Adipocyte (in vitro differentiated cells): ENCODE measurements around the gene PHLDB1.
"Not testable (repeated sequence)": the region's sequence is repeated elsewhere in the genome, so short reads cannot be mapped to it uniquely, and the experiment has no call there.

Experiments
- DNase-seq: peaks from one replicate; pipeline ENCODE4 v3.0.0-alpha.2; 2015; ENCODE audit warnings: low read depth
- H3K27me3 ChIP-seq: replicated peaks from 2 replicates; pipeline ENCODE4 v1.7.0; 2013; ENCODE audit warnings: mild to moderate bottlenecking, low read length, moderate library complexity; ENCODE audit not compliant: control insufficient read depth, insufficient read depth
- H3K36me3 ChIP-seq: 2 replicates; pipeline ENCODE4 v1.7.0; 2013; ENCODE audit warnings: low read length, mild to moderate bottlenecking, moderate library complexity; ENCODE audit not compliant: control insufficient read depth, insufficient read depth, severe bottlenecking
- H3K4me1 ChIP-seq: 2 replicates; pipeline ENCODE4 v1.7.0; 2013; ENCODE audit warnings: mild to moderate bottlenecking, low read length, moderate library complexity; ENCODE audit not compliant: control insufficient read depth, insufficient read depth
- H3K4me3 ChIP-seq: 2 replicates; pipeline ENCODE4 v1.7.0; 2013; ENCODE audit warnings: mild to moderate bottlenecking, low read length, moderate library complexity
- H3K9ac ChIP-seq: 2 replicates; pipeline ENCODE4 v1.7.0; 2013; ENCODE audit warnings: mild to moderate bottlenecking, low read length, moderate library complexity
- H3K9me3 ChIP-seq: 2 replicates; pipeline ENCODE4 v1.7.0; 2013; ENCODE audit warnings: mild to moderate bottlenecking, low read length, moderate library complexity; ENCODE audit not compliant: control insufficient read depth

Gene PHLDB1

GRCh38 chr11:118684187-118684586 lies 76.8 kb downstream of the PHLDB1 start:
- Histone ChIP-seq H3K9ac (no peak overlapping the region), H3K36me3 (no peaks in the 10 kb centered on the region), H3K27me3 (peaks cover 12% of the 10 kb centered on the region), H3K4me1 (peaks cover 2% of the 10 kb centered on the region), H3K9me3 (no peaks in the 10 kb centered on the region), H3K4me3 (no peak overlapping the region)
- DNase-seq: no peak

- H3K27me3 ChIP-seq: peaks cover 8% of the 10 kb centered on the region
- H3K9ac ChIP-seq: no peak overlapping the region
- H3K4me1 ChIP-seq: peaks cover 15% of the 10 kb centered on the region
- H3K36me3 ChIP-seq: no peaks in the 10 kb centered on the region
- H3K9me3 ChIP-seq: no peaks in the 10 kb centered on the region
- no peak overlapping the region for H3K4me3 ChIP-seq
- no peak for DNase-seq
These were observed 80.5 kb downstream of the PHLDB1 start for GRCh38 chr11:118687906-118688305.

- not testable (repeated sequence) for H3K9ac ChIP-seq, H3K4me3 ChIP-seq, H3K27me3 ChIP-seq, DNase-seq, H3K36me3 ChIP-seq, H3K9me3 ChIP-seq
- peaks cover 17% of the 10 kb centered on the region for H3K4me1 ChIP-seq
These were observed 80.9 kb downstream of the PHLDB1 start for GRCh38 chr11:118688339-118688738.

- Histone ChIP-seq H3K9ac (no peak overlapping the region), H3K27me3 (peaks cover 8% of the 10 kb centered on the region), H3K9me3 (no peaks in the 10 kb centered on the region), H3K4me3 (no peak overlapping the region), H3K4me1 (peaks cover 17% of the 10 kb centered on the region), H3K36me3 (no peaks in the 10 kb centered on the region)
- DNase-seq: no peak
These were observed 81.6 kb downstream of the PHLDB1 start for GRCh38 chr11:118688851-118689502.

- no peak overlapping the region for H3K4me3 ChIP-seq
- H3K9me3 ChIP-seq: no peaks in the 10 kb centered on the region
- no peak for DNase-seq
- H3K36me3 ChIP-seq: no peaks in the 10 kb centered on the region
- H3K9ac ChIP-seq: no peak overlapping the region
- peaks cover 17% of the 10 kb centered on the region for H3K4me1 ChIP-seq
- H3K27me3 ChIP-seq: peaks cover 8% of the 10 kb centered on the region
These were observed 82.1 kb downstream of the PHLDB1 start for GRCh38 chr11:118689503-118689851.

- Histone ChIP-seq H3K27me3 (peaks cover 8% of the 10 kb centered on the region), H3K9me3 (no peaks in the 10 kb centered on the region), H3K9ac (peak overlapping the region; percentile 53), H3K4me3 (peak overlapping the region; percentile 60), H3K4me1 (peaks cover 17% of the 10 kb centered on the region), H3K36me3 (no peaks in the 10 kb centered on the region)
- peak; percentile 96 for DNase-seq
These were observed 82.6 kb downstream of the PHLDB1 start for GRCh38 chr11:118689852-118690552.

GRCh38 chr11:118690553-118691304 lies 83.3 kb downstream of the PHLDB1 start:
- H3K27me3 ChIP-seq: peaks cover 8% of the 10 kb centered on the region
- DNase-seq: no peak
- peaks cover 17% of the 10 kb centered on the region for H3K4me1 ChIP-seq
- no peaks in the 10 kb centered on the region for H3K36me3 ChIP-seq
- H3K9me3 ChIP-seq: no peaks in the 10 kb centered on the region
- H3K9ac ChIP-seq: no peak overlapping the region
- H3K4me3 ChIP-seq: no peak overlapping the region

- H3K9me3 ChIP-seq: no peaks in the 10 kb centered on the region
- peaks cover 17% of the 10 kb centered on the region for H3K4me1 ChIP-seq
These were observed 84.8 kb downstream of the PHLDB1 start for GRCh38 chr11:118691926-118692830.

GRCh38 chr11:118694185-118694584 lies 86.8 kb downstream of the PHLDB1 start:
- Histone ChIP-seq H3K9me3 (no peaks in the 10 kb centered on the region), H3K9ac (no peak overlapping the region), H3K4me3 (no peak overlapping the region), H3K4me1 (peaks cover 17% of the 10 kb centered on the region), H3K36me3 (no peaks in the 10 kb centered on the region), H3K27me3 (no peaks in the 10 kb centered on the region)
- DNase-seq: no peak

More at GRCh38 chr11:118691926-118692830, 84.8 kb downstream of the PHLDB1 start:
- H3K27me3 ChIP-seq: peaks cover 7% of the 10 kb centered on the region
- no peak overlapping the region for H3K4me3 ChIP-seq
- no peak overlapping the region for H3K9ac ChIP-seq
- H3K36me3 ChIP-seq: no peaks in the 10 kb centered on the region
- DNase-seq: peak; percentile 41

GRCh38 chr11:118694771-118695170 lies 87.4 kb downstream of the PHLDB1 start:
- Histone ChIP-seq H3K9ac (no peak overlapping the region), H3K27me3 (no peaks in the 10 kb centered on the region), H3K4me1 (peaks cover 15% of the 10 kb centered on the region), H3K9me3 (peaks cover under 1% of the 10 kb centered on the region), H3K36me3 (no peaks in the 10 kb centered on the region), H3K4me3 (no peak overlapping the region)
- DNase-seq: no peak
